GM10266 (cell line): ENCODE data around the gene ZC3H6.
A peak's percentile ranks its signal among the peaks of the same experiment; 100 is the strongest.

Source experiments
- DNase-seq: peaks from one replicate; pipeline ENCODE4 v3.0.0; 2012; ENCODE audit errors: extremely low spot score
- TF ChIP-seq, protein P1 (sequence below): IDR thresholded peaks from 2 replicates; pipeline ENCODE4 v1.5.1; 2012; ENCODE audit warnings: mild to moderate bottlenecking, low read depth; ENCODE audit not compliant: control insufficient read depth, insufficient read depth; ENCODE audit errors: missing control alignments

ZC3H6 gene

DNA sequence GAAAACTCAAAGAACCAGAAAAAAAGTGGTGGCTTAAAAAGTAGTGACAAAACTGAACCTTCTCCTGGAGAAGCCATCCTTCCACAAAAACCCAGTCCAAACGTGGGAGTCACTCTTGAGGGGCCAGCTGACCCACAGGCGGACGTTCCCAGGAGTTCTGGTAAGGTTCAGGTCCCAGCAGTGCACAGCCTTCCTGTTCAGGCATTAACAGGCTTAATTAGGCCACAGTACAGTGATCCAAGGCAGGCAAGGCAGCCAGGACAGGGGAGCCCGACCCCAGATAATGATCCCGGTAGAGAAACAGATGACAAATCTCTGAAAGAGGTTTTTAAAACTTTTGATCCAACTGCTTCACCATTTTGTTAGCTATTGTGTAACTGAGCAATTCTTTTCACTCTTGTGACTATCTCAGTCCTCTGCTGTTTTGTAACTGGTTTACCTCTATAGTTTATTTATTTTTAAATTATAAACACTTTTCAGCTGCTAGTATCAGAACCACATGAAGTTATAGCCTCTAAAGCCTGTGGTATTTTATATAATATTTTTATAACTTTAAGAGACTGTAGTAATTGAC, 56.8 kb downstream of the ZC3H6 start:
- TF ChIP-seq, protein P1, sequence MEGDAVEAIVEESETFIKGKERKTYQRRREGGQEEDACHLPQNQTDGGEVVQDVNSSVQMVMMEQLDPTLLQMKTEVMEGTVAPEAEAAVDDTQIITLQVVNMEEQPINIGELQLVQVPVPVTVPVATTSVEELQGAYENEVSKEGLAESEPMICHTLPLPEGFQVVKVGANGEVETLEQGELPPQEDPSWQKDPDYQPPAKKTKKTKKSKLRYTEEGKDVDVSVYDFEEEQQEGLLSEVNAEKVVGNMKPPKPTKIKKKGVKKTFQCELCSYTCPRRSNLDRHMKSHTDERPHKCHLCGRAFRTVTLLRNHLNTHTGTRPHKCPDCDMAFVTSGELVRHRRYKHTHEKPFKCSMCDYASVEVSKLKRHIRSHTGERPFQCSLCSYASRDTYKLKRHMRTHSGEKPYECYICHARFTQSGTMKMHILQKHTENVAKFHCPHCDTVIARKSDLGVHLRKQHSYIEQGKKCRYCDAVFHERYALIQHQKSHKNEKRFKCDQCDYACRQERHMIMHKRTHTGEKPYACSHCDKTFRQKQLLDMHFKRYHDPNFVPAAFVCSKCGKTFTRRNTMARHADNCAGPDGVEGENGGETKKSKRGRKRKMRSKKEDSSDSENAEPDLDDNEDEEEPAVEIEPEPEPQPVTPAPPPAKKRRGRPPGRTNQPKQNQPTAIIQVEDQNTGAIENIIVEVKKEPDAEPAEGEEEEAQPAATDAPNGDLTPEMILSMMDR = no peak
- DNase-seq = no peak

DNA sequence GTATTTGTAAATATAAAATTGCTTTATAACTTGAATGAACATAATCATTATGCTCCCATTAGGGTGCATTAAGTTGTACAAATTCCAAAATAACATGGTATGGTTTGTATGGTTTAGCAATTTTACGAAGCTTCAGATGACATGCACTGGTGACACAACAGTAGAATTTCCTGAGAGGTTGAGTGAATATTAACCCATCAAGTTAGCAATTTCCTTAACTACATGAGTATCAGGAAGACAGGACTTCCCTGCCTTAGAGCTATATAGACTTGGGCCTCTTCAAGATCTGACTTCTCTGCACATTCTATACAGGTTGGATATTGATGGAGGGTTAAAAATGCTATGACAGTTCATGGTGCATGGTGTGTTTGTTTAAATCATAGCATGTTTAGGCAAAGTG, 60.2 kb downstream of the ZC3H6 start:
- no peak for DNase-seq
- TF ChIP-seq, protein P1 = no peak

DNA sequence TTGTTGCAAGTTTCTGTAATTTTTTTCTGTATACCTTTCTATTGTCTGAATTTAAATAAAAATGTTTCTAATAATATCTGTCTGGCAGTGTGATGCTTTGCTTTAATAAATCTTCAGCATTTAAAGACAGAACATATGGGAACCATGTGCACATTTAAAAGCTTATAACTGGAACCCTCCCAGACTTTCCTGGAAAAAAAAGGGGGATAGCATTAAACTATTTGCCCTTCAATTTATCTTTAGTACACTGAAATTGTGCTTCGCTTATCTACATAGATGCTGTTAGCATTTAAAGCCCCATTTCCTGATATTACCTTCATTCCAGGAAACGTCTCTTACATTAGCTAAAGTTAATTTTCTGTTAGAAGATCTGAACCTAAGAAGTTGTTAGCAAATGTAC, 64.6 kb downstream of the ZC3H6 start:
- TF ChIP-seq, protein P1 = no peak
- no peak for DNase-seq

DNA sequence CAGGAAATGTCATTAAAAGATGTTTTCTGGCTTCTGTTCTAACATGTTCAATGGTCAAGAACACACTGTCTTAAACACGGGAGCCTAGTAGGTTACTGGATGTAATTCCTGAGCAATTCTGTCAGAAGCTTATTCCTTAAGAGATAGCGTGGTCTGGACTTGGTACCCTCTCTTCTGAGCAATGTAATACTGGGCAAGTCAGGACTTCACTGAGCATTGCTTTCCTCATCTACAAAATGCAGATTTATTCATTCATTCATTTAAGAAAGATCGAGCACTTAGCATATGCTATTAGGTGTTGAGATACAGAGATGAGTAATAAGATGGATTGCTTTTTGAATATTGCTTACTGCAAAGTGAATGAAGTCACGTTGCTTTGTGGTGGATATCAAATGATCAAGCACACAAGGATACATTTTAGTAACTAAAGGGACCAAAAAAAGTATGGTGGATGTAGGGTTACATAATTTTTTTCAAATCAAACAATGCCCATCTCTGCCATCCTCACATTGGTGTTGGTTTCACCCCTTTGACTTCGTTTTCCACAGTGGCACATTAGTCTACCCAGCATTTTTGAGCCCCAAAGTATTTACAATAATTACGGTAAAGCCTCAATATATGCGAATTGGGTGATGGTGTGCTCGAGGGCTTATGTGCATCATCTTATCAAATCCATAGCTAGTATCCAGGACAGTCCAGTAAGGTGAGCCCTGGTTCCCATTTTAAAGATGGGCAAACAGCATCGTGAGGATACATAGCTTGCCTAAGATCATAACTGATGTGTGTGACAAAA, 65.3 kb downstream of the ZC3H6 start:
- TF ChIP-seq, protein P1 = no peak
- DNase-seq = no peak

DNA sequence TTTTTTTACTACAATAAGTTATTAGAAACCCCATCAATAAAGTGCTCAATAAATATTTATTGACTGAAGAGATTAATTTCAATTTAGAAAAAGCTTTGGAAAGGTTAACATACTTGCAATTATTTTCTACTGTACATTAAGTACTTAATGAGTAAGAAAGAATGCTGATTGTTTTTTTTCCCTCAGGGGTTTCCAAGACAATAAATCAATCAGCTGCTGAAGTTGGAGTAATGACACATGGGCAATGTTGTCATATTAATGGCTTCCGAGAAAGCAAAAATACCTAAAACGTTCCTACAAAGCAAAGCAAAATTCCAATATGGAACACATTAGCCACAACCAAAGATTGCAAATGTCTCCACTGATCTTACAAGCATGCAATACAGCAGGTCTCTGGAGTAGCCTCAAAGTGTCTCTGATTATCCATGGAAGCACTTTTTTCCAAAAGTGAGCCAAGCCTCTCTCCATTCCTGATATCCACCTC, 66.7 kb downstream of the ZC3H6 start:
- no peak for DNase-seq
- TF ChIP-seq, protein P1 = no peak

DNA sequence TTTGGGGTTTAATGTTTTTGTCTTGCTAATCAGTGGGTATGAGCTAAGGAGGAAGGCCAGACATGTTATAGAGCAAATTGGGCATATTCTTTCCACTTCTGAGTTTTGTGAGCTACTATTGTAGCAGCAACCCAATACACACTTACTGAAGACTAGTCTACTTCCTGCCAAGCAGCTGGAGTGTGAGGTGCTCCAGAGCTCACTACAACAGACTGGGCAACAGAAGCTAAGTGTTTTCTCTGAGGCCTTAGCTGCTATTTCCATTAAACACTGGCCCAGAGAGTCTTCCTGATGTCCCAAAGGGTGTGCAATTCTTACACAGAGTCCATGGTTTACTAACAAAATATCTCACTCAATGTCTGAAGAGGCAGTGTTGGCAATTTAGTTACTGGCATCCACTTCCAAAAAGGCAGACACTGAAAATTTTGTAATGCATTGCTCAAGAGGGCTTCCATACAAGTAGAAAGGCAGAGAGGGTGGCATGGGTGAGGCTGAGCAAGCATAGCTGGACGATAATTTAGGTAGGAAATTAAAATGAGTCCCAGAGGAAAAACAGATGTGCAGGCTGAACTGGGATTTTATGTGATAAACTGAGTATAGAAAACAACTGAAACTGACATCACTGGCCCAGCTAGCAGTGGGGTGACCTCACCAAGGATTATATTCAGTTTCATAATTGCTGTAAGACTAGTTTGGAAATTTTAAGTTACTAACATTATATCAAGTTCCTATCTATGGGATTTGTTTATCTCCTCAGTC, 68.6 kb downstream of the ZC3H6 start:
- TF ChIP-seq, protein P1 = no peak
- DNase-seq = peak; percentile 22
